DOHH2 (cell line): ENCODE results near the gene PTAR1.

ENCODE experiments used
- H3F3A ChIP-seq: fragments of 200-600 bp; sonication (generic), shearing (Covaris generic); 2 replicates; pipeline ENCODE4 v1.6.0; 2016; ENCODE audit warnings: antibody characterized with exemption, mild to moderate bottlenecking; ENCODE audit not compliant: control insufficient read depth, insufficient read depth
- H3K27ac ChIP-seq: fragments of 200-600 bp; sonication (generic); 2 replicates; pipeline ENCODE4 v1.5.1; 2014; ENCODE audit warnings: low read depth, mild to moderate bottlenecking, low read length, moderate library complexity
- H3K27me3 ChIP-seq: fragments of 200-600 bp; sonication (generic); 2 replicates; pipeline ENCODE4 v1.6.1; 2014; ENCODE audit warnings: mild to moderate bottlenecking, low read length, mixed read lengths; ENCODE audit not compliant: control insufficient read depth
- H3K36me3 ChIP-seq: fragments of 200-600 bp; sonication (generic); 2 replicates; pipeline ENCODE4 v1.6.1; 2014; ENCODE audit warnings: mild to moderate bottlenecking, low read length, moderate library complexity, mixed read lengths; ENCODE audit not compliant: control insufficient read depth
- H3K4me1 ChIP-seq: fragments of 200-600 bp; sonication (generic); 2 replicates; pipeline ENCODE4 v1.6.1; 2014; ENCODE audit warnings: mild to moderate bottlenecking, low read length, mixed read lengths; ENCODE audit not compliant: control insufficient read depth
- H3K4me2 ChIP-seq: fragments of 200-600 bp; sonication (generic); 2 replicates; pipeline ENCODE4 v1.6.0; 2014; ENCODE audit warnings: mild to moderate bottlenecking, low read length, moderate library complexity
- H3K4me3 ChIP-seq: fragments of 200-600 bp; sonication (generic); 2 replicates; pipeline ENCODE4 v1.5.1; 2014; ENCODE audit warnings: mild to moderate bottlenecking, low read length, mixed read lengths
- H3K79me2 ChIP-seq: fragments of 200-600 bp; sonication (generic); 2 replicates; pipeline ENCODE4 v1.6.1; 2014; ENCODE audit warnings: mild to moderate bottlenecking, low read length, mixed read lengths; ENCODE audit not compliant: control insufficient read depth
- H3K9me2 ChIP-seq: fragments of 200-600 bp; sonication (generic); replicated peaks from 2 replicates; pipeline ENCODE4 v1.6.1; 2014; ENCODE audit warnings: mild to moderate bottlenecking, low read length, mixed read lengths; ENCODE audit not compliant: control insufficient read depth
- H3K9me3 ChIP-seq: fragments of 200-600 bp; sonication (generic); 2 replicates; pipeline ENCODE4 v1.6.1; 2014; ENCODE audit warnings: antibody characterized with exemption, low read length, mixed read lengths; ENCODE audit not compliant: control insufficient read depth, insufficient read depth
- H4K20me1 ChIP-seq: fragments of 200-600 bp; sonication (generic); 2 replicates; pipeline ENCODE4 v1.6.0; 2014; ENCODE audit warnings: low read depth, mild to moderate bottlenecking, antibody characterized with exemption, low read length, moderate library complexity; ENCODE audit not compliant: control insufficient read depth, insufficient read depth
- CTCF ChIP-seq: fragments of 200-600 bp; sonication (generic); IDR thresholded peaks from one replicate; pipeline ENCODE4 v1.5.1; 2014; ENCODE audit warnings: antibody characterized with exemption, mild to moderate bottlenecking, low read depth, low read length; ENCODE audit not compliant: poor library complexity, severe bottlenecking
- EZH2phosphoT487 ChIP-seq: fragments of 200-600 bp; sonication (generic); IDR thresholded peaks from 2 replicates; pipeline ENCODE4 v1.6.1; 2017; ENCODE audit warnings: borderline replicate concordance, mild to moderate bottlenecking, antibody characterized with exemption, low read length, moderate library complexity, mixed read lengths

Gene PTAR1

GRCh38 chr9:69660304-69660703, 99.5 kb downstream of the PTAR1 start:
- no peaks in the 10 kb centered on the region for H3K36me3 ChIP-seq
- no peak for TF ChIP-seq CTCF
- TF ChIP-seq EZH2phosphoT487: no peak
- H3K27me3 ChIP-seq: peaks cover 12% of the 10 kb centered on the region; the same call in 1 of the 2 replicates
- H3K79me2 ChIP-seq: no peaks in the 10 kb centered on the region
- no peak overlapping the region for H3K4me3 ChIP-seq
- H3K4me2 ChIP-seq: no peak overlapping the region
- no peaks in the 10 kb centered on the region for H3F3A ChIP-seq
- no peaks in the 10 kb centered on the region for H4K20me1 ChIP-seq
- no peak overlapping the region for H3K27ac ChIP-seq
- no peaks in the 10 kb centered on the region for H3K9me2 ChIP-seq
- no peaks in the 10 kb centered on the region for H3K4me1 ChIP-seq
- no peaks in the 10 kb centered on the region for H3K9me3 ChIP-seq
